Activated naive CD8-positive, alpha-beta T cell treated with anti-CD3 and anti-CD28 coated beads, Interleukin-2, amount 10 ng/mL, durations not matched to agents 7 days and 5 days (primary cell): ENCODE data around the gene NOMO2. TPM values are rescaled to one million over a fixed set of nuclear protein-coding genes. Genes with fewer than 3 reads are reported as not detected.
"Not testable (repeated sequence)": the region's sequence is repeated elsewhere in the genome, so short reads cannot be mapped to it uniquely, and the experiment has no call there.

Experiments used
- ATAC-seq: fragments of 150-1000 bp; cut with Tn5 transposase; one replicate; pipeline ENCODE4 v1.10.0; 2021; ENCODE audit warnings: low read depth, moderate library complexity
- POLR2A ChIA-PET: fragments of 350-600 bp; sonication (Branson Sonifier 250); formaldehyde crosslinking; loops from one replicate; lab custom pipeline; 2021; ENCODE audit warnings: antibody characterized with exemption; lab: Charles Lee
- DNase-seq: peaks from one replicate; pipeline ENCODE4 v3.0.0; 2021
- H3K27ac Mint-ChIP-seq: one replicate; pipeline ENCODE4 v1.8.0; 2022; ENCODE audit warnings: mild to moderate bottlenecking, mixed read lengths
- H3K27me3 Mint-ChIP-seq: one replicate; pipeline ENCODE4 v1.8.0; 2022; ENCODE audit warnings: mild to moderate bottlenecking, moderate library complexity, mixed read lengths
- H3K36me3 Mint-ChIP-seq: one replicate; pipeline ENCODE4 v1.8.0; 2021; ENCODE audit warnings: mild to moderate bottlenecking, mixed read lengths
- H3K4me1 Mint-ChIP-seq: one replicate; pipeline ENCODE4 v1.8.0; 2021; ENCODE audit warnings: mixed read lengths
- H3K4me3 Mint-ChIP-seq: one replicate; pipeline ENCODE4 v1.8.0; 2022; ENCODE audit warnings: mild to moderate bottlenecking, moderate library complexity, mixed read lengths
- H3K9me3 Mint-ChIP-seq: one replicate; pipeline ENCODE4 v1.8.0; 2021; ENCODE audit warnings: mixed read lengths
- total RNA-seq, 2 experiments: library from RNA; stranded (reverse); gene quantifications; one replicate each; pipeline ENCODE4 v1.2.3, GENCODE V29; 2021

Gene NOMO2
- total RNA-seq: 10 to 100 TPM; 67.3 to 72.1 TPM

DNA sequence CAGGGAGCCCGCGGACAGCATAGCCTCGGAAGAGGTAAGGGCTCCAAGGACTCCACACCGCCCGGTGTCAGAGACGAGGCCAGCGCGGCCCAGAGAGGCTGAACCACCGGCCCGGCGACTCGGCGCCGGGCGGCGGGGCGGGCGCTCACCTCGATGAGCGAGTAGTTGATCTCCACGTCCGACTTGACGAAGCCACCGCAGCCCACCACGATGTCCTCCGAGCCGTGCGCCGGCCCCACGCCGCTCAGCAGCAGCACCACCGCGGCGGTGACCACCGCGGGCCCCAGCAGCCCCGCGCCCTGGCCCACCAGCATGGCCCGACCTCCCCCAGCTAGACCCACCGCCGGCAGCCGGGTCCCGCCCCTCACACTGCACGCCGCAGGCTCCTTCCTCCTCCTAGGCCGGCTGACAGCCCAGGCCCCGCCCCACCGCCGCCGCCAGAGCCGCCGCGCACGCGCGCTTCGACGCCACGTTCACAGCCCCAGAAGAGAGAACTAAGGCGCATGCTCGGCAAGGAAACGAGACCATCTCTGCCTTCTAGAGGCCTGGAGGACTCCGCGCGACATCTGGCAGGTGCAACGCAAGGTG is at the start of gene NOMO2:
NOMO2 (minus strand) TSS at position 371 of the 588 bp plus-strand sequence; CDS start at position 314, 57 bp downstream.
- POLR2A ChIA-PET, H3K36me3 Mint-ChIP-seq, H3K27me3 Mint-ChIP-seq, H3K9me3 Mint-ChIP-seq, H3K27ac Mint-ChIP-seq: not testable (repeated sequence)
- ATAC-seq (peak; percentile 96), DNase-seq (peak; percentile 93)
- peak within 1 kb of the TSS; percentile 50 for H3K4me3 Mint-ChIP-seq
- H3K4me1 Mint-ChIP-seq: peaks cover 11% of the 10 kb centered on the region

DNA sequence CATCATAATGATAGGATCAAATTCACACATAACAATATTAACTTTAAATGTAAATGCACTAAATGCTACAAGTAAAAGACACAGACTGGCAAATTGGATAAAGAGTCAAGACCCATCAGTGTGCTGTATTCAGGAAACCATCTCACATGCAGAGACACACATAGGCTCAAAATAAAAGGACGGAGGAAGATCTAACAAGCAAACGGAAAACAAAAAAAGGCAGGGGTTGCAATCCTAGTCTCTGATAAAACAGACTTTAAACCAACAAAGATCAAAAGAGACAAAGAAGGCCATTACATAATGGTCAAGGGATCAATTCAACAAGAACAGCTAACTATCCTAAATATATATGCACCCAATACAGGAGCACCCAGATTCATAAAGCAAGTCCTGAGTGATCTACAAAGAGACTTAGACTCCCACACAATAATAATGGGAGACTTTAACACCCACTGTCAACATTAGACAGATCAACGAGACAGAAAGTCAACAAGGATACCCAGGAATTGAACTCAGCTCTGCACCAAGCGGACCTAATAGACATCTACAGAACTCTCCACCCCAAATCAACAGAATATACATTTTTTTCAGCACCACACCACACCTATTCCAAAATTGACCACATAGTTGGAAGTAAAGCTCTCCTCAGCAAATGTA is 48.4 kb upstream of the NOMO2 start:
- H3K27me3 Mint-ChIP-seq, H3K4me3 Mint-ChIP-seq, H3K36me3 Mint-ChIP-seq, POLR2A ChIA-PET, H3K4me1 Mint-ChIP-seq, H3K9me3 Mint-ChIP-seq, H3K27ac Mint-ChIP-seq, DNase-seq, ATAC-seq: not testable (repeated sequence)

- DNase-seq, ATAC-seq, H3K4me3 Mint-ChIP-seq, POLR2A ChIA-PET, H3K27ac Mint-ChIP-seq, H3K27me3 Mint-ChIP-seq, H3K36me3 Mint-ChIP-seq, H3K9me3 Mint-ChIP-seq, H3K4me1 Mint-ChIP-seq: not testable (repeated sequence)
These were observed 46.4 kb upstream of the NOMO2 start for GRCh38 chr16:18608271-18608670.

GRCh38 chr16:18603572-18604246 is 41.8 kb upstream of the NOMO2 start:
- H3K27me3 Mint-ChIP-seq, ATAC-seq, H3K4me1 Mint-ChIP-seq, POLR2A ChIA-PET, H3K4me3 Mint-ChIP-seq, DNase-seq, H3K36me3 Mint-ChIP-seq, H3K9me3 Mint-ChIP-seq, H3K27ac Mint-ChIP-seq: not testable (repeated sequence)

- DNase-seq, H3K9me3 Mint-ChIP-seq, H3K27ac Mint-ChIP-seq, H3K36me3 Mint-ChIP-seq, H3K27me3 Mint-ChIP-seq, POLR2A ChIA-PET, H3K4me3 Mint-ChIP-seq, H3K4me1 Mint-ChIP-seq, ATAC-seq: not testable (repeated sequence)
These were observed 36.7 kb upstream of the NOMO2 start for GRCh38 chr16:18598582-18598981.

- ATAC-seq, H3K4me3 Mint-ChIP-seq, H3K27me3 Mint-ChIP-seq, H3K36me3 Mint-ChIP-seq, POLR2A ChIA-PET, DNase-seq, H3K9me3 Mint-ChIP-seq, H3K4me1 Mint-ChIP-seq, H3K27ac Mint-ChIP-seq: not testable (repeated sequence)
These were observed 35.8 kb upstream of the NOMO2 start for GRCh38 chr16:18597734-18598133.

DNA sequence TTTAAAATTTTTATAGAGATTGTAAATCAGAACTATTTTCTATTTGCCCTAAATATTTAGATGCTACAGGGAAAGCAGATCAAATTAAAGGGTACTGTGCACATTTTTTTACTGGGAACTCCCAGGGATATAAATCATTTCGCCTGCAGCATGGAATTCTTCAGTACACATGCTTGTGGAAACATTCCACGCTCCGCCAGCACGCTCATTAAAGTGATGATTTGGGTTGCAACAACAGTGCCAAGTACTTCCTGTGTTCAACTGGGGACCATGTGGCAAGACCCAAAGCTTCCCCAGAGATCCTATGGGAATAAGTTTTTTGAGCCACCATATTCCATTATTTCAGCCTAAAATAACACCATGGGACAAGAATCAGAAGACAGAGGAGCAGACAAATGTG is 35.4 kb upstream of the NOMO2 start:
- H3K36me3 Mint-ChIP-seq, DNase-seq, H3K27me3 Mint-ChIP-seq, H3K4me3 Mint-ChIP-seq, H3K4me1 Mint-ChIP-seq, POLR2A ChIA-PET, H3K27ac Mint-ChIP-seq, ATAC-seq, H3K9me3 Mint-ChIP-seq: not testable (repeated sequence)

DNA sequence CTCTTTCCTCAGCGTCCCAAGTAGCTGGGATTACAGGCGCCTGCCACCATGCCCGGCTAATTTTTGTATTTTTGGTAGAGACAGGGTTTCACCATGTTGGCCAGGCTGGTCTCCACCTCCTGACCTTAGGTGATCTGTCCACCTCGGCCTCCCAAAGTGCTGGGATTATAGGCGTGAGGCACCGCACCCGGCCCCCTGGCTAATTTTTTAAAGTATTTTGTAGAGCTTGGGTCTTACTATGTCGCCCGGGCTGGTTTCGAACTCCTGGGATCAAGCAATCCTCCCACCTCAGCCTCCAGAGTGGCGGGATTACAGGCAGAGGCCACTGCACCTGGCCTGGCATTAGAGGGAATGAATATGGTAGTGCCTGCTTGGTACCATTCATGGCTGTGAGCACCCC is 33.9 kb upstream of the NOMO2 start:
- H3K9me3 Mint-ChIP-seq, H3K27ac Mint-ChIP-seq, DNase-seq, ATAC-seq, POLR2A ChIA-PET, H3K36me3 Mint-ChIP-seq, H3K4me1 Mint-ChIP-seq, H3K27me3 Mint-ChIP-seq, H3K4me3 Mint-ChIP-seq: not testable (repeated sequence)

DNA sequence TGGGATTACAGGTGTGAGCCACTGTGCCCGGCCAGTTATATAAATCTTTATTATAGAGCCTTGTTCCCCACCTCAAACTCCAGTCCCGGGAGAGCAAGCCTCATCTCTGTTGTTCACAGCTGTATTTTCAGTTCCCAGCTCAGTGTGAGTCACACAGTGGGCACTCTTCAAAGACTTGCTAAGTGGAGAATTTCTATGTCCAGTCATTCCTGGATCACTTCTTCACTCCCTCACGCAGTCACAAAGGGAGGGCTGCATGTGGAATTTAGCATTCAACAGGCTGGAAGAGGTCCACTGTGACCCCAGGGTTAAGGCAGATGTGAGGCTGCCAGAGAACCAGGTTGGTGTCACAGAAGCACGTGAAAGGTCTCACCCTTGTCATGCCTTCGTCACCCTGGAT is 33.0 kb upstream of the NOMO2 start:
- H3K4me1 Mint-ChIP-seq, DNase-seq, H3K27ac Mint-ChIP-seq, ATAC-seq, POLR2A ChIA-PET, H3K27me3 Mint-ChIP-seq, H3K36me3 Mint-ChIP-seq, H3K4me3 Mint-ChIP-seq, H3K9me3 Mint-ChIP-seq: not testable (repeated sequence)

- not testable (repeated sequence) for H3K27ac Mint-ChIP-seq, ATAC-seq
These were observed 32.0 kb upstream of the NOMO2 start for GRCh38 chr16:18593904-18594303.

GRCh38 chr16:18592982-18593381 is 31.1 kb upstream of the NOMO2 start:
- H3K27me3 Mint-ChIP-seq, H3K36me3 Mint-ChIP-seq, H3K4me1 Mint-ChIP-seq, DNase-seq, H3K4me3 Mint-ChIP-seq, H3K27ac Mint-ChIP-seq, H3K9me3 Mint-ChIP-seq, POLR2A ChIA-PET, ATAC-seq: not testable (repeated sequence)

More at GRCh38 chr16:18593904-18594303, 32.0 kb upstream of the NOMO2 start:
- H3K27me3 Mint-ChIP-seq, POLR2A ChIA-PET, H3K9me3 Mint-ChIP-seq, DNase-seq, H3K4me3 Mint-ChIP-seq, H3K4me1 Mint-ChIP-seq, H3K36me3 Mint-ChIP-seq: not testable (repeated sequence)

DNA sequence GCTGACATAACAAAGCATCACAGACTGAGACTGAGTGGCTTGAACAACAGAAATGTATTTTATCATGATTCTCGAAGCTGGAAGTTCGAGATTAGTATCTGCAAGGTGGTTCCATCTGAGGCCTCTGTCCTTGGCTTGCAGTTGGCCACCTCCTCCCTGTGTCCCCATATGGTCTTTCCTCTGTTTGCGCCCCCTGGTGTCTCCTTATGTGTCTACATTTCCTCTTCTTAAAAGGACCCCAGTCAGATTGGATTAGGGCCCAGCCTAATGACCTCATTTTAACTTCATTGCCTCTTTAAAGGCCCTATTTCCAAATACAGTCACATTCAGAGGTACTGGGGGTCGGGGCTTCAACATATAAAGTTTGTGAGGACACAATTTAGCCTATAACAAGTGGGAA is 30.0 kb upstream of the NOMO2 start:
- H3K9me3 Mint-ChIP-seq, H3K27ac Mint-ChIP-seq, H3K27me3 Mint-ChIP-seq, H3K4me1 Mint-ChIP-seq, POLR2A ChIA-PET, H3K4me3 Mint-ChIP-seq, H3K36me3 Mint-ChIP-seq, DNase-seq: not testable (repeated sequence)
- ATAC-seq: peak; percentile 67

DNA sequence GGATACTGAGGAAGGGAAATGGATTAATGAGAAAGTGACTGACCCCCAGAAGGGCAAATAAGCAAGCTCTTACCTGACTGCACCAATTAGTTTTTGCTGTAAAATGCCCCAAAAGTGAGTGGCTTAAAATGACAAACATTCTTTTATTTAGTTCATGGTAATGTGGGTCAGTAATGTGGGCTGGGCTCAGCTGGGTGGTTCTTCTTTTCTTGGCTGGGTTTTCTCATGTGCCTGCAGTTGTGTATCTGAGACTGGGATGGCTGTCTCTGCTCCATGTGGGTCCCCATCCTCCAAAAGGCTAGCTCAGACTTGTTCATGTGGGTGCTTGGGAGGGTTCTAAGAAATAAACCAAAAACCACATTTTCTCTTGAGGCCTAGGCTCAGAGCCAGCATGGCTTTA is 29.5 kb upstream of the NOMO2 start:
- ATAC-seq, H3K27ac Mint-ChIP-seq, H3K9me3 Mint-ChIP-seq, H3K4me1 Mint-ChIP-seq, DNase-seq, POLR2A ChIA-PET, H3K4me3 Mint-ChIP-seq, H3K36me3 Mint-ChIP-seq, H3K27me3 Mint-ChIP-seq: not testable (repeated sequence)

- H3K36me3 Mint-ChIP-seq, H3K27ac Mint-ChIP-seq, ATAC-seq, H3K27me3 Mint-ChIP-seq, H3K9me3 Mint-ChIP-seq, POLR2A ChIA-PET, DNase-seq, H3K4me1 Mint-ChIP-seq, H3K4me3 Mint-ChIP-seq: not testable (repeated sequence)
These were observed 27.9 kb upstream of the NOMO2 start for GRCh38 chr16:18589806-18590205.
